BJ (cell line): ENCODE results near the gene KCNF1. TPM values are rescaled to one million over a fixed set of nuclear protein-coding genes. Genes with fewer than 3 reads are reported as not detected.

Experiments used
- CTCF ChIA-PET: fragments of 350-600 bp; formaldehyde crosslinking; extraction: SDS; loops from one replicate; lab custom pipeline; 2021; ENCODE audit warnings: antibody characterized with exemption, inconsistent platforms; lab: Yijun Ruan, JAX
- POLR2A ChIA-PET: fragments of 300-600 bp; sonication (Branson Sonifier 250); formaldehyde crosslinking; extraction: SDS; loops from one replicate; lab custom pipeline; 2021; ENCODE audit warnings: antibody characterized with exemption; lab: Charles Lee
- DNase-seq: peaks from one replicate; pipeline ENCODE4 v3.0.0-alpha.2; 2011; ENCODE audit warnings: low read depth
- H3K27me3 ChIP-seq: 2 replicates; pipeline ENCODE4 v1.6.0; 2011; ENCODE audit warnings: low read length; ENCODE audit not compliant: control insufficient read depth, insufficient read depth
- H3K36me3 ChIP-seq: 2 replicates; pipeline ENCODE4 v1.5.1; 2011; ENCODE audit warnings: low read length; ENCODE audit not compliant: control insufficient read depth, insufficient read depth
- H3K4me3 ChIP-seq: 2 replicates; pipeline ENCODE4 v1.5.1; 2011; ENCODE audit warnings: low read depth, mild to moderate bottlenecking, control low read depth, low read length
- polyA minus RNA-seq: library from RNA; depleted of rRNA, polyadenylated mRNA; stranded (reverse); fragments of >200 nt; gene quantifications from 2 replicates; pipeline ENCODE4 v1.2.3, GENCODE V29; 2011; rRNA and poly(A)+ RNA removed
- polyA plus RNA-seq: library from polyadenylated mRNA; depleted of rRNA; stranded (reverse); fragments of >200 nt; gene quantifications from 2 replicates; pipeline ENCODE4 v1.2.3, GENCODE V29; 2011; rRNA removed
- TF ChIP-seq, protein P1 (sequence below): IDR thresholded peaks from 2 replicates; pipeline ENCODE4 v1.5.1; 2011; ENCODE audit warnings: low read depth, mild to moderate bottlenecking, control low read depth, inconsistent platforms, low read length, moderate library complexity; ENCODE audit not compliant: insufficient read depth

The KCNF1 gene, protein sequence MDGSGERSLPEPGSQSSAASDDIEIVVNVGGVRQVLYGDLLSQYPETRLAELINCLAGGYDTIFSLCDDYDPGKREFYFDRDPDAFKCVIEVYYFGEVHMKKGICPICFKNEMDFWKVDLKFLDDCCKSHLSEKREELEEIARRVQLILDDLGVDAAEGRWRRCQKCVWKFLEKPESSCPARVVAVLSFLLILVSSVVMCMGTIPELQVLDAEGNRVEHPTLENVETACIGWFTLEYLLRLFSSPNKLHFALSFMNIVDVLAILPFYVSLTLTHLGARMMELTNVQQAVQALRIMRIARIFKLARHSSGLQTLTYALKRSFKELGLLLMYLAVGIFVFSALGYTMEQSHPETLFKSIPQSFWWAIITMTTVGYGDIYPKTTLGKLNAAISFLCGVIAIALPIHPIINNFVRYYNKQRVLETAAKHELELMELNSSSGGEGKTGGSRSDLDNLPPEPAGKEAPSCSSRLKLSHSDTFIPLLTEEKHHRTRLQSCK
- polyA plus RNA-seq (not detected in 2 replicates), polyA minus RNA-seq (not detected in 2 replicates)

GRCh38 chr2:10911291-10912075 lies at the start of gene KCNF1:
Gene KCNF1 (plus strand): TSS chr2:10911934. CDS start chr2:10912427, 493 bp downstream.
- TF ChIP-seq, protein P1, sequence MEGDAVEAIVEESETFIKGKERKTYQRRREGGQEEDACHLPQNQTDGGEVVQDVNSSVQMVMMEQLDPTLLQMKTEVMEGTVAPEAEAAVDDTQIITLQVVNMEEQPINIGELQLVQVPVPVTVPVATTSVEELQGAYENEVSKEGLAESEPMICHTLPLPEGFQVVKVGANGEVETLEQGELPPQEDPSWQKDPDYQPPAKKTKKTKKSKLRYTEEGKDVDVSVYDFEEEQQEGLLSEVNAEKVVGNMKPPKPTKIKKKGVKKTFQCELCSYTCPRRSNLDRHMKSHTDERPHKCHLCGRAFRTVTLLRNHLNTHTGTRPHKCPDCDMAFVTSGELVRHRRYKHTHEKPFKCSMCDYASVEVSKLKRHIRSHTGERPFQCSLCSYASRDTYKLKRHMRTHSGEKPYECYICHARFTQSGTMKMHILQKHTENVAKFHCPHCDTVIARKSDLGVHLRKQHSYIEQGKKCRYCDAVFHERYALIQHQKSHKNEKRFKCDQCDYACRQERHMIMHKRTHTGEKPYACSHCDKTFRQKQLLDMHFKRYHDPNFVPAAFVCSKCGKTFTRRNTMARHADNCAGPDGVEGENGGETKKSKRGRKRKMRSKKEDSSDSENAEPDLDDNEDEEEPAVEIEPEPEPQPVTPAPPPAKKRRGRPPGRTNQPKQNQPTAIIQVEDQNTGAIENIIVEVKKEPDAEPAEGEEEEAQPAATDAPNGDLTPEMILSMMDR, result peak; percentile 35; the same call in 1 of the 2 replicates
- DNase-seq, result no peak
- H3K36me3 ChIP-seq, result no peaks in the 10 kb centered on the region
- POLR2A ChIA-PET, result no interaction called here
- CTCF ChIA-PET, result interaction anchor here (0.5 to 3.7 kb wide), 9 partner anchors 11 to 212 kb away, joined by 3 to 23 read pairs (median 4); no protein-coding TSS in a partner anchor
- peaks cover 26% of the 10 kb centered on the region for H3K27me3 ChIP-seq
- peak within 1 kb of the TSS; percentile 23 for H3K4me3 ChIP-seq

DNA sequence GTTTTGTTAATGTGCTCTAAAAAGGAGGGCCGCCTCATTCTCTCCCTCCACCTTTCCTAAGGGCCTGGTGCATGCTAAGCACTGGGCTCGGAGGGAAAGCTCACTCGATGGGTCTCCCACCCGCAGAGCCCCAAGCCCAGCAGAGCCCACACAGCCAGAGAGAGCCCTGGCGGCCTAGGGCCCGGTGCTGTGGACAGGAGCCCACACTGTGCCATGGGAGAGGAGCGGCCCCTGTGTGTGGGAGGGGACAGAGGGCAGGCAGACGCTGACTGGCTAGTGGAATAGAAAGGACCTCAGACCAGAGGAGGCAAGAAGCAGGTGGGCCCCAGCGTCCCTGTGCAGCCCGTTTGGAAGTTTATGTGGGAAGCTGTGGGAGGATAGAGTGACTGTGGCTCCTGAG lies 49.4 kb upstream of the KCNF1 start:
- Histone ChIP-seq H3K27me3 (peaks cover 12% of the 10 kb centered on the region; the same call in 1 of the 2 replicates), H3K36me3 (no peaks in the 10 kb centered on the region), H3K4me3 (no peak overlapping the region)
- DNase-seq, result no peak
- CTCF ChIA-PET, result interaction anchor here (1.5 kb wide), 1 partner anchor 27 kb away, joined by 4 read pairs; no protein-coding TSS in a partner anchor
- POLR2A ChIA-PET, result no interaction called here
- TF ChIP-seq, protein P1, result no peak

DNA sequence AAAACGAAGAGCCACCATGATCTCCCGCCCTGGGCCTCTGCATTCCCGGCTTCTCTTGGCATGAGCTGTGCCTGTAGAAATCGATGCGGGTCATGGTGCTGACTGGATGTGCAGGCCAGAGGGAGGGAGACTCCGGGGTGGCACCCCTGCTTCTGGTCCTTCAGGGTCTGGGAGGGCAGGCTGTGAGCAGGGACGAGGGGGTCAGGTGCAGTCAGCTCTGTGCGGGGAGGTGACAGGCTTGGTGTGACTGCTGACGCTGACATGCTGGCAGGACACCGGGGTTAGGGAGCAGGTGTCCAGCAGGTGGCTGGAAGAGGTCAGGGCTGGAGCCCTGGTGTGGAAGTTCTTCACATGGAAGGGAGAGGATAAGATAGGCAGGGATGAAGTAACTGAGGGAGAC lies 48.7 kb upstream of the KCNF1 start:
- TF ChIP-seq, protein P1, result no peak
- no peak for DNase-seq
- H3K4me3 ChIP-seq, result no peak overlapping the region
- H3K36me3 ChIP-seq, result no peaks in the 10 kb centered on the region
- POLR2A ChIA-PET, result no interaction called here
- CTCF ChIA-PET, result interaction anchor here (0.9 kb wide), 1 partner anchor 25 kb away, joined by 3 read pairs; no protein-coding TSS in a partner anchor
- peaks cover 12% of the 10 kb centered on the region; the same call in 1 of the 2 replicates for H3K27me3 ChIP-seq

DNA sequence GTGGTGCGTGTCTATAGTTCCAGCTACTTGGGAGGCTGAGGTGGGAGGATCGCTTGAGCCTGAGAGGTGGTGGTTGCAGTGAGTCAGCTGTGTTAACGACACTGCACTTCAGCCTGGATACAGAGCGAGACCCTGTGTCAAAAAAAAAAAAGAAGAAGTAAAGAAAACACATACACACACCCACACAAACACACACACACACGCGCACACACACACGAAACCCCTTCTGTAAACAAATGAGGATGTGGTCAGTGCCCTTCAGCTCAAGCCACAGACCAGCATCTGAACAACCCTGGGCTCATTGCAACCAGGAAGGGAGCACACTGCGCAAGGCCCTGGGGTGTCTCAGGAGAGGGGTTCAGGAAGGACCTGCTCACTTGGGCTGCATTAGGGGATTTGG lies 47.9 kb upstream of the KCNF1 start:
- CTCF ChIA-PET, result interaction anchor here (0.9 to 1.1 kb wide), 3 partner anchors 16 to 31 kb away, joined by 3 read pairs; no protein-coding TSS in a partner anchor
- H3K36me3 ChIP-seq, result no peaks in the 10 kb centered on the region
- peaks cover 12% of the 10 kb centered on the region; the same call in 1 of the 2 replicates for H3K27me3 ChIP-seq
- no peak overlapping the region for H3K4me3 ChIP-seq
- TF ChIP-seq, protein P1, result no peak
- POLR2A ChIA-PET, result no interaction called here
- DNase-seq, result no peak
